ENCODE data around the gene CCNB2.

DNA sequence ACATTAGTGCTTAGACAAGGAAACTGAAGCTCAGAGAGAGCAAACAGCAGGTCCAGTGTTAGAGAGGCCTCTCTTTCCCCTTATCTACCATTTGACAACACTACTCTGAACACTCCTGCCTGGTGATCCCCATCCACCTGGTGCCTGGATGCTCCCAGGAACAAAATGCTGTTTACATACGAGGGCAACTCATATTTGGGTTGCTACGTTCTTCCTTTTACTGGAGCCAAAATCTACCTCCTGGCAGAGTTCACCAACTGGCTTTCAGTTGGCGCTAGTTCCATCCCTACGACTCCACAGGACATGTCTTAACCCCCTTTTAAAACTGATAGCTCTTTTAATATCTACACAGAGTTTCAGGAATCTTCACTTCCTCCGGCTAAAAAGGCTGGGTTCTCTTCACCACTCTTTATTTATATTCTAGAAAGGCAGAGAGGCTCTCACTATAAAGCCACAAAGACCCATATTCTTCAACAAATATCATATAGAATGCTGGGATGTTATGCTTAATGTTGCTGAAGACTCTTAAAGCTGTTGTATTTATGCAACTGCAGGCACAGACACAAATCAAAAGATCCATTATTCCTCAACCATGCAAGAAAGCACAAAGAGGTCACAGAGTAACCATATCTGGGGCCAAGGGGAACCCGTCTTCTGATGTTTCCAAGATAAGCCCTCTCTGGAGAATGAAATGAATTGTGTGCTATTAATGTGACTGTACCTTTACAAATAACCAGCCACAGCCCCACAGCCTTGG lies 47.9 kb downstream of the CCNB2 start:
- TF ChIP-seq, protein P1, sequence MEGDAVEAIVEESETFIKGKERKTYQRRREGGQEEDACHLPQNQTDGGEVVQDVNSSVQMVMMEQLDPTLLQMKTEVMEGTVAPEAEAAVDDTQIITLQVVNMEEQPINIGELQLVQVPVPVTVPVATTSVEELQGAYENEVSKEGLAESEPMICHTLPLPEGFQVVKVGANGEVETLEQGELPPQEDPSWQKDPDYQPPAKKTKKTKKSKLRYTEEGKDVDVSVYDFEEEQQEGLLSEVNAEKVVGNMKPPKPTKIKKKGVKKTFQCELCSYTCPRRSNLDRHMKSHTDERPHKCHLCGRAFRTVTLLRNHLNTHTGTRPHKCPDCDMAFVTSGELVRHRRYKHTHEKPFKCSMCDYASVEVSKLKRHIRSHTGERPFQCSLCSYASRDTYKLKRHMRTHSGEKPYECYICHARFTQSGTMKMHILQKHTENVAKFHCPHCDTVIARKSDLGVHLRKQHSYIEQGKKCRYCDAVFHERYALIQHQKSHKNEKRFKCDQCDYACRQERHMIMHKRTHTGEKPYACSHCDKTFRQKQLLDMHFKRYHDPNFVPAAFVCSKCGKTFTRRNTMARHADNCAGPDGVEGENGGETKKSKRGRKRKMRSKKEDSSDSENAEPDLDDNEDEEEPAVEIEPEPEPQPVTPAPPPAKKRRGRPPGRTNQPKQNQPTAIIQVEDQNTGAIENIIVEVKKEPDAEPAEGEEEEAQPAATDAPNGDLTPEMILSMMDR (optimal IDR thresholded peaks at IDR 0.05 in 1 of 3, IDR thresholded peaks at IDR 0.05 in 1 of 3, conservative IDR thresholded peaks at IDR 0.05 in 1 of 3; ENCODE audit: extremely low read depth in 1 of 3, insufficient read depth in 2 of 3, low read length in 3 of 3): no peak
- TF ChIP-seq EZH2 (IDR thresholded peaks at IDR 0.05; ENCODE audit: low read length): no peak

All from keratinocyte (primary cell).